ENCODE results near the gene CIB4. TPM values are rescaled to one million over a fixed set of nuclear protein-coding genes. Genes with fewer than 3 reads are reported as not detected.

Gene CIB4
- total and polyA plus RNA-seq, 9 of the 15 experiments (the other 6 are each of a cell fraction or from before 2014, with no cell fraction given), result not detected

DNA sequence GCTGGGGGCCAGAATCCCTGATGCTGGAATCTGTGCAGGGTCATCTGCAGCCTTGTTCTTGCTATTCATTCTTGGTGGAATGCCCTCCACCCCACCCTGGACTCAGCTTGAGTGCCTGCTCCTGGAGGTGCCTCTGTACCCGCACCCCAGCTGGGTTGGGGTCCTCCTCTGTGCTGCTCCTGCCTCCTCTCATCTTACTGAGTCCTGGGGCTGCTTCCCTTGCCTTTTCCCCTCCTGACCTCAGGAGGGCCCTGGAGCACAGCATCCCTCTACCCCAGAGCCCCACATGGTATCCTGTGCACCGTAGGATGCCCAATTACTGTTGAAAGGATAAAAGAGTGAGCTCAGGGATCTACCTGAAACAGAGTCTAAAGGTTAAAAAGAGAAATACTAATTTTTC, 81.6 kb downstream of the CIB4 start:
- Histone ChIP-seq H3K27ac (ENCODE audit: extremely low read depth, low read depth, low read length) (no peak overlapping the region), H3K27me3 (ENCODE audit: control insufficient read depth in 2 of 2, insufficient read depth in 2 of 2, low read length in 2 of 2) (peaks cover 55 to 77% of the 10 kb centered on the region in 2 experiments), H3K4me3 (no peak overlapping the region), H3K4me1 (replicated peaks in 1 of 2; ENCODE audit: control insufficient read depth in 2 of 2, insufficient read depth in 2 of 2, low read length in 2 of 2) (peaks cover 0 to 16% of the 10 kb centered on the region in 2 experiments; a peak in 2 of 5 replicates), H3K79me2 (ENCODE audit: control insufficient read depth, insufficient read depth, low read length) (no peaks in the 10 kb centered on the region), H3K9me1 (ENCODE audit: control insufficient read depth, insufficient read depth, low read length) (no peaks in the 10 kb centered on the region), H3K4me2 (ENCODE audit: insufficient read depth, low read length) (no peak overlapping the region), H3K9me3 (replicated peaks; ENCODE audit: control insufficient read depth, insufficient read depth, low read depth, low read length) (no peaks in the 10 kb centered on the region), H4K20me1 (replicated peaks; ENCODE audit: control insufficient read depth, insufficient read depth, low read length) (no peaks in the 10 kb centered on the region), H2AFZ (ENCODE audit: low read depth, low read length) (no peak overlapping the region), H3K9ac (ENCODE audit: insufficient read depth in 1 of 2, low read depth in 2 of 2, low read length in 2 of 2) (no peak overlapping the region), H3K36me3 (ENCODE audit: control insufficient read depth, insufficient read depth, low read length) (no peaks in the 10 kb centered on the region)
- TF ChIP-seq TRIM28 (IDR thresholded peaks at IDR 0.05) (no peak), YBX1 (IDR thresholded peaks at IDR 0.05) (no peak), PPARD (CRISPR knock-in tag; IDR thresholded peaks at IDR 0.05) (no peak), ZFX (CRISPR knock-in tag; IDR thresholded peaks at IDR 0.05) (no peak), TRIM24 (IDR thresholded peaks at IDR 0.05) (no peak)
- TF ChIP-seq, protein P1, sequence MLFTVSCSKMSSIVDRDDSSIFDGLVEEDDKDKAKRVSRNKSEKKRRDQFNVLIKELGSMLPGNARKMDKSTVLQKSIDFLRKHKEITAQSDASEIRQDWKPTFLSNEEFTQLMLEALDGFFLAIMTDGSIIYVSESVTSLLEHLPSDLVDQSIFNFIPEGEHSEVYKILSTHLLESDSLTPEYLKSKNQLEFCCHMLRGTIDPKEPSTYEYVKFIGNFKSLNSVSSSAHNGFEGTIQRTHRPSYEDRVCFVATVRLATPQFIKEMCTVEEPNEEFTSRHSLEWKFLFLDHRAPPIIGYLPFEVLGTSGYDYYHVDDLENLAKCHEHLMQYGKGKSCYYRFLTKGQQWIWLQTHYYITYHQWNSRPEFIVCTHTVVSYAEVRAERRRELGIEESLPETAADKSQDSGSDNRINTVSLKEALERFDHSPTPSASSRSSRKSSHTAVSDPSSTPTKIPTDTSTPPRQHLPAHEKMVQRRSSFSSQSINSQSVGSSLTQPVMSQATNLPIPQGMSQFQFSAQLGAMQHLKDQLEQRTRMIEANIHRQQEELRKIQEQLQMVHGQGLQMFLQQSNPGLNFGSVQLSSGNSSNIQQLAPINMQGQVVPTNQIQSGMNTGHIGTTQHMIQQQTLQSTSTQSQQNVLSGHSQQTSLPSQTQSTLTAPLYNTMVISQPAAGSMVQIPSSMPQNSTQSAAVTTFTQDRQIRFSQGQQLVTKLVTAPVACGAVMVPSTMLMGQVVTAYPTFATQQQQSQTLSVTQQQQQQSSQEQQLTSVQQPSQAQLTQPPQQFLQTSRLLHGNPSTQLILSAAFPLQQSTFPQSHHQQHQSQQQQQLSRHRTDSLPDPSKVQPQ (CRISPR knock-in tag; IDR thresholded peaks at IDR 0.05; ENCODE audit: borderline replicate concordance), result no peak
- DNase-seq (ENCODE audit: extremely low read depth in 1 of 4, low spot score in 3 of 4) (no peak), ATAC-seq (no peak), FAIRE-seq (no peak)
- 5% methylated on average over 2 of the region's 2 CpGs for WGBS (ENCODE audit: insufficient coverage, low coverage, missing lambda C conversion rate)
- POLR2A ChIA-PET, result no interaction called here
- in situ Hi-C loops (cut with MboI) (no loop called here), intact Hi-C loops (cut with micrococcal nuclease) (no loop called here)
- CTCF ChIA-PET (ENCODE audit: low intra/inter-chr PET ratio), result no interaction called here
- no TSS peak for BruUV-seq (replicated peaks)
